Right renal pelvis (tissue), 4 donors: ENCODE measurements around the gene RNF167. TPM values are rescaled to one million over a fixed set of nuclear protein-coding genes. Genes with fewer than 3 reads are reported as not detected.

Source experiments
- DNase-seq, 4 donors: peaks; one replicate each; pipeline ENCODE4 v3.0.0-alpha.2; 2013; ENCODE audit warnings: low read depth in 4 of 4, low spot score in 3 of 4, missing footprints in 1 of 4
- polyA plus RNA-seq, 4 donors: library from polyadenylated mRNA; unstranded; fragments of 120-200 nt; gene quantifications; one replicate each; pipeline ENCODE4 v1.2.1, GENCODE V29; 2013; ENCODE audit not compliant: insufficient read length in 4 of 4

The RNF167 gene
- polyA plus RNA-seq, 4 donors: 131 to 144 (median 138) TPM

DNA sequence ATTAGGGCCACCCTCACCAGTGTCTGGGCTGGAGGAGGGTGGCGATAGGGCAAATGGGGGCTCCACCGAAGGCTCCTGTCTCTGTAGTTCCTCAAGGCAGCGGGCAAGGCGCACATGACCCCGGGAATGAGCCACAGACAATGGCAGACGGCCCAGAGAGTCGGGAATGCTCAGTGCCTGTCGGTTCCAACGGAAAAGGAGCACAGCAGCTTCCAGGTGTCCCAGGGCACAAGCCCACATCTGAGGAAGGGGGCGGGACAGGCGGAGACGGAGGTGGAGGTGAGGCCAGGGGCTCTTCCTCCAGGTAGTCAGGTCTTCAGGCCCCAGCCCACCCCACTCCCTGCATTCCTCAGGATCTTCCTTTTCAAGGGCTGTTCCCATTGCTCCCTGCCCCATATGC is 32.7 kb downstream of the RNF167 start:
- no peak for DNase-seq

DNA sequence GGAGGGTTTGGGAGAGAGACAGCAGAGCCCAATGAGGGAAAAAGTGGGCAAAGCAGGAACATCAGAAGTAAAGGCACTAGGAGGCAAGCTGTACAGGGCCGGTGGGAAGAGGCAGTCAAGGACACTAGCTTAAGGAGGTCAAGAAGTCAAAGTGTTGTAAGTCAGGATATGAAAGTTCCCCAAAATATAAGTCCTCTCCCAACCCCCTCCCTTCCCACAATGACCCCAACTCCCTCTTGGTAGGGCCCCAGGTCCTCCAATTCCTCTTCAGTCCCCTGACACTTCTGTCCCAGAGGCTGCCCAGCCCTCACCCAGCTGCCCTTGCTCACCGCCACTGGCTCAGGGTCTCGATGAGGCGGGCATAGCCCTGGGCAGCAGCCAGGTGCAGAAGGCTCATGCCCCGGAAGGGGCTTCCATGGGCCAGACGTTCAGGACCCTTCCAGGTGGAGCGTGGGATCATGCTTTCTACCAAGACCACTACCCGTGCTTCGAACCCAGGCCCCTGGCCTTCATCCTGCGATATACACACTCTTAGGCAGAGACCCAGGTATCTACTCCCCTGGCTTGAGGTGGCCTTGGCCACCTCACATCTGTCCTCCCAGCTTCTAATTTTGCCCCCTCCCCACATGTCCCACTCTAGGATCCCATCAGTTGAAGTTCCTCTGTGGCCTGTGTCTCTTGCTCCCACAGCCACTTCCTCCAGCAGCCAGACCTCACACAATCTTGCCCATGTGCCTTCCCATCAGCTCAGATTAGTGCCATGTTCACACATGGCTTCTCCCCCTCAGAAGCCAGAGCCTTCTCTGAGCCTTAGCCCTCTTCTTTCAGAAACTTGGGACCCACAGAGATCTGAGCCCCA is 33.4 kb downstream of the RNF167 start:
- DNase-seq: no peak

DNA sequence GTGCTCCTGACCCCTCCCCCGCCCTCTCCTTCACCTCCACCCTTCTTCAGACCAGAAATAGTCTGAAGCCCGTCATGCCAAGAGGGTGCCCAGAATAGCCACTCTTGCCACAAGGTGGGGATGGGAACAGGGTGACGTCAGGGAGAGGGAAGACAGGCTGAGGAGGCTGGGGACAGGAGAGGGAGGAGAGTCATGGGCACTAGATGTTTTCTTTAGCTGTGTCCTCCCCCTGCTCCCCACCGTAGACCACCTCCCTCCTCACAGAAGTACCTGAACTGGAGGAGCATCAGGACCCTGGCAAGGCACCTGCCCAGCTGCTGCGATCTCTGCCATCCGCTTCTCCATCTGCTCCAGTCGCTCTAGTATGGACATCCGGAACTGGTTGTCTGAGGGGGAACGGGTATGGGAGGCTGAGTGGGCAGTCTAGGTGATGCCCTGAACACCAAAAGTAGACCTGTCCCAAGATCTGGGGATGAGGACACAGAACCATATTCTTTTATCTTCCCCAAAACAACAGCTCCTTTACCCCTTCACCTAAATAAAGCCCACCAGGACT is 34.1 kb downstream of the RNF167 start:
- no peak for DNase-seq

DNA sequence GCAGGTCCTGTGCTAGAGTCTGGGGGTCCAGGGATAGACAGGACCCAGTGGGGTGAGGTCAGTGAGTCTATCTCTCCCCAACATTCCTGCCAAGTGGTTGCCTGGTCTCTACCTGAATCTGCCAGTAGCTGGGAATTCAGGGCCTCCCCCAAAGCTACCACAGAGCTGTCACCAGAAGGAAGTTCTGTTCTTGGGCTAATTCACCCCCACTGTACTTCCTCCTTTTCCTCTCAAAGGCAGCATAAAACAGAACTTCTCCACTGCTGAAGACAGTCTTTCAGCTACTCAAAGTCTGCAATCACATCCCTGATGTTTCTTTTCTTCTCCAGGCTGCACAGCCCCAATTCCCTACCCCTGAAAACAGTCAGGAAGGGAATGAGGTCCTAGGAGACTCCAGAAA is 38.7 kb downstream of the RNF167 start:
- DNase-seq: no peak

DNA sequence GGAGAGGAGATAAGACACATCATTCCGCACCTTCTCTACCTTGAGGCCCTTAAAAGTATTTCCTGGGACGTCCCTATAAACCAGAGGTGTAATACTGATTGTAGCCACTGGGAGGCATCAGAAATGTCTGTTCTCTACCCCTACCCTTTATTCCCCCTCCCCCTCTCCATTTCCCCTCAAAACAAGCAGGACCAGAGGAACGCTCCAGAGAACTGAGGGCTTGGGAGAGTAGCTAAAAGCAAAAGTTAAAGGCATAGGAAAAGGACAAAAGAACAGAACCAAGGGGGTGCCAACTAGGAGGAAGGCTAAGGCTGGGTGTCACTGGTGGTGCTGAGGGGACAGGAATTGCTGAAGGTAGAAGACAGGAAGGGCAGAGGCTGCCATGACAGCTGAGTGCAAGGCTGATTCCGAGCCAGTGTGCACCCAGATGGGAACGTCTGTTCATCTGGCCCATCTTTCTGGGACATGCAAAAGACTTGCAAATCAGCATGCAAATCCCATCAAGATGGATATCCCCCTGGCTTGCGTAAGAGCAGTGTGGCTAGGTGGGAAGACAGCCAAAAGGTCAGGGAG is 40.7 kb downstream of the RNF167 start:
- peak; percentile 57 to 68 (median 63) for DNase-seq

DNA sequence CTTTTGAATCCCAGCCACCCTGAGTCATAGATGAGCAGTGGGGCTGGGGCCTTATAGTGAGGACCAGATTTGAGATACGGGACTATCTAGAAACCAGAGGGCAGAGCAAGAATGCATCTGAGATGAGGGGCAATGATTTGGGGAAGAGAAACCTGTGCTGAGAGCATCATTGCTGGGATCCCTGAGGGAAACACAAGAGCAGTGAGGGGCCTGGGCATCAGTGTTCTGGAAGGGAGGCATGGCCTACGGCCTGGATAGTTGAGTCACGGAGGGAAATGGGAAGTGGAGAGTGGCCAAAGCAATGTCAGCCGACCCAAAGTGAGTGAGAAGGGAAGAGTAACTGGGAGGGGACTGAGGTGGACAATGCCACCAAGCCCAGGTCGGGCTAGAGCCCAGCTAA is 42.2 kb downstream of the RNF167 start:
- no peak for DNase-seq

DNA sequence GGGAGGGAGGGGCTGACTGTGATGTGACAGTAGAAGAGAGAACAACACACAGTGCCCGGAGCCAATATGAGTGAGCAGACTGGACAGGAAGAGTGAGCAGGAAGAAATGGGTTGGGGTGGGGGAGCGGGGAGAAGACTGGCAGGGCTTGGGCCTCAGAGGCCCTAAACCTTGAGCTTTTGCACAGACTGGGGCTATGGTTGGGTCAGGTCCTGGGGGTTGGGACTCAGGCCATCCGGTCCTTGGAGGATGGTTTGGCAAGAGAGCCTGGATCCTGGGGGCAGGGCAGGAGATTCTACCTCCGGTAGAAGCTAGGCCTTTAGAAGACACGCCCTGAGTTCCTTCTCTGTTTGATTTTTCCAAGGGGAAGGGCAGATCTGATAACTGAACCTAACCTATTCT is 46.3 kb downstream of the RNF167 start:
- DNase-seq: no peak

DNA sequence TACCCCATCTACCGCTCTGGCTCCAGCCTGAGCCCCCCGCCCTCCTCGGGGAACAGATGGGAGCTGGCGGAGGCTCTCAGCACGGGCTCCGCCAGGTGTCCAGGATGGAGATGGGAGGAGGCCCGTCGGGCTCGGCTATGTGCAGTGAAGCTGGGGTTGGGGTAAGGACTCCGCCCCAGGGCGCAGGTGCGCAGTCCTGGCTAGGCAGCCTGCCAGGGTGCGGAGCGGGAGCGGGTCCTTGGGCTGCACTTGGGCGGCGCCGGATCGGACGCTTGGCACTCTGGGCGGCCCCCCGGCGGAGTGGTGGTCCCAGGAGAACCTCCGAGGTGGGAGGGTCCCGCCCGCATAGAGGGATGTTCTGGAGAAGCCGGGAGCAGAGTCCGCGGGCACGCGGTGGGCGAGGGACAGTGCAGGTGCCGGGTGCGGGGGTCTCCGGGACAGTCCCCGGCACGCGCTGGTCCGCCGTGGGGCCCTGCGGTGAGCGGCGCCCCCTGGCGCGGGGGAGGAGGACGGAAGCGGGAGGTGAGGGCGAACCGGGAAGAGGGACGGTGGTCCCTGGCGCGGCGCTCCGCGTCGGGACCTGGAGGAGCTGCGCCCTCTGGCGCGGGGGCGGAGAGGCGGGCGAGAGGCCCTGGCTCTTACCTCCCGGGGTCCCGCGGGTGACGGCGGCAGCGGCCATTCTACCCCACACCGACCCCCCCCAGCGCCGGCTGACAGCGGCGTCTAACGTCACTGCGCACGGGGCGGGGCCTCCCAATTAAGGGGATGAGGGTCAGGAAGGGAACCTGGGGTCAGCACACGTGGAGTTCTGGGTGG is 47.1 kb downstream of the RNF167 start, which contains the start of gene CAMTA2:
CAMTA2 (minus strand) TSS at position 725 of the 816 bp plus-strand sequence. CDS start 1,453 bp downstream, outside the sequence.
- DNase-seq: peak in 2 of 4 donors; percentile 60 to 73

DNA sequence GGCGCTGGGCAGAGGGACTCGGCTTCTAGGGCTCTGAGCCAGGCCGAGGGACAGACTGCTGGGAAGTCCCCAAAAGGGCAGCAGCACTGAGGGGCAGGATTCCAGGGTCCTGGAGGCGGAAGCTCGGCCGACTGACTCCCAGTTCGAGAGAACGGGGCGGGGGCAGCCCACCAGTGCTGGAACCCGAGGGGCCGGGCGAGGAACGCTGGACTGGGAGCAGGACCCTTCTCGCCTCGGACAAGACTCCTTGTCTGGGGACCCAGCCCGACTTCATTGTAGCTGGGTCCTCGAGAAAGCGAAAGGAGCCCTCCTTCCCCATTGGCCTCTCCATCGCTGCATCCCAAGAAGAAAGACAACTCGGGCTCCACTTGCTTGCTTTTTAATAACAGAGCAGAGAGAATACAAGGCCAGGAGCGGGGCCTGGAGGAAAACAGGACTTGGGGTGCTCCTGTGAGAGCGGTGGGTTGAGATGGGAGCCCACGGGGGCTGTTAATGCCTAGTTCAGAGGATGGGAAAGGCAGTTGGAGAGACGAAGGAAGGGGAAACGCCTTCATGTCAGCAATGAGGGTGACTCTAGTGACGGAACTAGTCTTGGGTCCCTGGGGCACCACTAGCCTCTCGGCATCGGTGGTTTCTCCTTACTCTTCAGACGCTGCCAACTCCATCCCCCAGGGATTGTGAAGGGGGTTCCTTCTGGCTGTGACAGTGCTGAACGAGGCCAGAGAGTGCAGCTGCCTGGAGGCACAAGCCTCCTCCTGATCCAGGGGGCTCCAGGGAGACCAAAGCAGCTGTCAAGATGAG is 47.9 kb downstream of the RNF167 start:
- no peak for DNase-seq

DNA sequence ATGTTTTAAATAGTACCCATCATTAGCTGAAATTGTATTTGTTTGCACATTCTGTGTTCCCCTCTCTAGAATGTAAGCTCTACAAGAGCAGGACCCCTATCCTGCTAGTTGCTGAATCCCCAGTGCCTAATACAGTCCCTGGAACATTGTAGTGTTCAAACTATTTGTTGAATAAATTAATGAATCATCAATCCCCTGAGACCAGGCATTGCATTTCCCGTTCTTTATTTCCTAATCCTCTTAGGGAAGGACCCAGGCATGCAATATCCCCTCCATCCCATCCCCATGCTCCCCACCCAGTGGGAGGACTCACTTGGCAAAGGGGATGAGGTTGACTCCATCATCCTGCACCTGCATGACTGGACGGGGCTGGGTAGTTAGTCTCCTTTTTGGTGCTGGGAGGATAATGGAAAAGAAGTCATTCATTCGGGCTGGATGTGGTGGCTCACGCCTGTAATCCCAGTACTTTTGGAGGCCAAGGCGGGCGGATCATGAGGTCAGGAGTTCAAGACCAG is 54.1 kb downstream of the RNF167 start:
- DNase-seq: no peak

Other genes starting within 250 kb of the RNF167 start
- 10 to 100 TPM; 40.8 to 55.7 (median 50.3) TPM for gene PELP1, start 236.1 kb upstream of the RNF167 start, polyA plus RNA-seq
- 10 to 100 TPM; 29.2 to 34.7 (median 31.2) TPM for gene ARRB2, start 229.6 kb upstream of the RNF167 start, polyA plus RNA-seq
- 10 to 100 TPM; 24.0 to 28.8 (median 27.1) TPM for gene MED11, start 208.8 kb upstream of the RNF167 start, polyA plus RNA-seq
- under 1 TPM; 0.41 to 0.95 (median 0.45) TPM for gene ZMYND15, start 200.4 kb upstream of the RNF167 start, polyA plus RNA-seq
- gene CXCL16, start 200.3 kb upstream of the RNF167 start, polyA plus RNA-seq: 10 to 100 TPM; 12.5 to 15.6 (median 13.8) TPM
- 1 to 10 TPM in 3 of 4 donors, under 1 TPM in 1; 0.97 to 3.5 (median 1.9) TPM for gene TM4SF5, start 168.4 kb upstream of the RNF167 start, polyA plus RNA-seq
- gene VMO1, start 153.9 kb upstream of the RNF167 start, polyA plus RNA-seq: 1 to 10 TPM in 1 of 4 donors, under 1 TPM in 3; 0.31 to 1.1 (median 0.42) TPM
- gene GLTPD2, start 151.3 kb upstream of the RNF167 start, polyA plus RNA-seq: 10 to 100 TPM in 1 of 4 donors, 1 to 10 TPM in 3; 3.8 to 14.9 (median 5.7) TPM
- 100 to 1,000 TPM; 114 to 153 (median 122) TPM for gene PSMB6, start 144.1 kb upstream of the RNF167 start, polyA plus RNA-seq
- gene PLD2, start 133.1 kb upstream of the RNF167 start, polyA plus RNA-seq: 10 to 100 TPM; 36.2 to 39.4 (median 38.5) TPM
- 10 to 100 TPM; 56.6 to 69.2 (median 59.0) TPM for gene MINK1, start 106.9 kb upstream of the RNF167 start, polyA plus RNA-seq
- 1 to 10 TPM; 1.0 to 3.3 (median 1.5) TPM for gene C17orf107, start 40.7 kb upstream of the RNF167 start, polyA plus RNA-seq
- gene CHRNE, start 37.2 kb upstream of the RNF167 start, polyA plus RNA-seq: 1 to 10 TPM; 1.1 to 2.7 (median 1.5) TPM
- gene GP1BA, start 8.0 kb upstream of the RNF167 start, polyA plus RNA-seq: 1 to 10 TPM; 1.4 to 3.5 (median 1.8) TPM
- gene SLC25A11, start 222 bp upstream of the RNF167 start, polyA plus RNA-seq: 10 to 100 TPM; 78.2 to 98.0 (median 79.0) TPM
- 100 to 1,000 TPM; 376 to 513 (median 389) TPM for gene PFN1, start 8.3 kb downstream of the RNF167 start, polyA plus RNA-seq
- gene ENO3, start 10.9 kb downstream of the RNF167 start, polyA plus RNA-seq: 10 to 100 TPM; 22.1 to 28.7 (median 23.7) TPM
- gene SPAG7, start 27.5 kb downstream of the RNF167 start, polyA plus RNA-seq: 100 to 1,000 TPM in 1 of 4 donors, 10 to 100 TPM in 3; 84.8 to 102 (median 95.8) TPM
- gene CAMTA2, start 47.4 kb downstream of the RNF167 start, polyA plus RNA-seq: 10 to 100 TPM; 24.4 to 27.8 (median 25.3) TPM
- 1 to 10 TPM; 7.9 to 8.6 (median 8.3) TPM for gene INCA1, start 57.3 kb downstream of the RNF167 start, polyA plus RNA-seq
- gene KIF1C, start 57.7 kb downstream of the RNF167 start, polyA plus RNA-seq: 10 to 100 TPM; 75.0 to 96.5 (median 86.3) TPM
- gene SLC52A1, start 95.2 kb downstream of the RNF167 start, polyA plus RNA-seq: under 1 TPM; 0.21 to 0.43 (median 0.26) TPM
- 10 to 100 TPM; 11.9 to 16.8 (median 15.7) TPM for gene ZFP3, start 138.2 kb downstream of the RNF167 start, polyA plus RNA-seq
- 10 to 100 TPM; 20.1 to 37.8 (median 22.0) TPM for gene ZNF232, start 171.6 kb downstream of the RNF167 start, polyA plus RNA-seq
- 1 to 10 TPM; 3.2 to 8.4 (median 4.0) TPM for gene USP6, start 175.8 kb downstream of the RNF167 start, polyA plus RNA-seq